K562 (cell line): ENCODE data around the gene PIP5KL1.

Experiments used
- KAT8 ChIP-seq: fragments of 450-650 bp; IDR thresholded peaks from 2 replicates; pipeline ENCODE4 v1.6.1; 2016; ENCODE audit warnings: low read depth, mild to moderate bottlenecking
- TEAD2 ChIP-seq: fragments of 450-650 bp; IDR thresholded peaks from 2 replicates; pipeline ENCODE4 v1.6.1; 2016; ENCODE audit warnings: missing genetic modification characterization, control low read depth, missing compliant biosample characterization
- ZNF318 ChIP-seq, 2 experiments: fragments of 450-650 bp; IDR thresholded peaks; 2 replicates each; pipeline ENCODE4 v1.6.1; 2016; ENCODE audit warnings: mild to moderate bottlenecking in 2 of 2, borderline replicate concordance in 1 of 2, low read depth in 1 of 2, moderate library complexity in 1 of 2

GRCh38 chr9:127929625-127929979 lies 975 bp downstream of the PIP5KL1 start:
- no peak for TF ChIP-seq KAT8
- no peak for TF ChIP-seq ZNF318 (IDR thresholded peaks at IDR 0.05; ENCODE audit: borderline replicate concordance in 1 of 2, low read depth in 1 of 2)
- TF ChIP-seq TEAD2 (tag), result no peak
